AG04449 (cell line): ENCODE measurements around the gene LPP.

Source experiments
- CTCF ChIA-PET: fragments of 350-600 bp; formaldehyde crosslinking; extraction: SDS; loops from one replicate; lab custom pipeline; 2021; ENCODE audit warnings: antibody characterized with exemption; lab: Yijun Ruan, JAX
- POLR2A ChIA-PET: fragments of 400-600, 350-600 bp; formaldehyde crosslinking; extraction: SDS; loops from one replicate; lab custom pipeline; 2020; ENCODE audit warnings: antibody characterized with exemption, inconsistent platforms; lab: Yijun Ruan, JAX
- DNase-seq: peaks from one replicate; pipeline ENCODE4 v3.0.0-alpha.2; 2010; ENCODE audit warnings: low read depth, low spot score
- H3K4me3 ChIP-seq: 2 replicates; pipeline ENCODE4 v1.5.1; 2011; ENCODE audit warnings: low read depth, mild to moderate bottlenecking, control low read depth, low read length
- TF ChIP-seq, protein P1 (sequence below): IDR thresholded peaks from one replicate; pipeline ENCODE4 v1.5.1; 2011; ENCODE audit warnings: mild to moderate bottlenecking, moderate library complexity, low read length, control low read depth, inconsistent platforms; ENCODE audit not compliant: insufficient read depth; ENCODE audit errors: missing control alignments

Gene LPP

DNA sequence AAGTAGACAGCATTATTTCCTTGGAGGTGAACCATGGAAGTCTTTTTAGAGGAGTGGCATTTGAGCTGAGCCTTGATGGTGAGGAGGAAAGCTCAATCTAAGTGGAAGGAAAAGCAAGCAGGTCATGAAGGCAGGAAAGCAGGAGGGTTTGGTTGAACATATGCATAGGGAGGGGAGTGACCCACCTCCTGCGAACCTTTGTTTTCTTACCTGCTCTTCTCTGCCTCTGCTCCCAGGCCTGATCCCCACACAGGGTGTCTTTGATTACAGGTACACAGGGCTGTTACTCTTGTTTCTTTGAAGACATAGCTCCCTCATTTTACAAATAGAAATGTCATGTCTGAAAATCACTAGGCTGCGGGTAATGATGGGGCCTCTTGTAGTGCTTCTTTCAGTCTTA is 769.7 kb downstream of the LPP start:
- DNase-seq = no peak
- ChIA-PET CTCF (no interaction called here), POLR2A (no interaction called here)
- TF ChIP-seq, protein P1, sequence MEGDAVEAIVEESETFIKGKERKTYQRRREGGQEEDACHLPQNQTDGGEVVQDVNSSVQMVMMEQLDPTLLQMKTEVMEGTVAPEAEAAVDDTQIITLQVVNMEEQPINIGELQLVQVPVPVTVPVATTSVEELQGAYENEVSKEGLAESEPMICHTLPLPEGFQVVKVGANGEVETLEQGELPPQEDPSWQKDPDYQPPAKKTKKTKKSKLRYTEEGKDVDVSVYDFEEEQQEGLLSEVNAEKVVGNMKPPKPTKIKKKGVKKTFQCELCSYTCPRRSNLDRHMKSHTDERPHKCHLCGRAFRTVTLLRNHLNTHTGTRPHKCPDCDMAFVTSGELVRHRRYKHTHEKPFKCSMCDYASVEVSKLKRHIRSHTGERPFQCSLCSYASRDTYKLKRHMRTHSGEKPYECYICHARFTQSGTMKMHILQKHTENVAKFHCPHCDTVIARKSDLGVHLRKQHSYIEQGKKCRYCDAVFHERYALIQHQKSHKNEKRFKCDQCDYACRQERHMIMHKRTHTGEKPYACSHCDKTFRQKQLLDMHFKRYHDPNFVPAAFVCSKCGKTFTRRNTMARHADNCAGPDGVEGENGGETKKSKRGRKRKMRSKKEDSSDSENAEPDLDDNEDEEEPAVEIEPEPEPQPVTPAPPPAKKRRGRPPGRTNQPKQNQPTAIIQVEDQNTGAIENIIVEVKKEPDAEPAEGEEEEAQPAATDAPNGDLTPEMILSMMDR = no peak
- no peak overlapping the region for H3K4me3 ChIP-seq

DNA sequence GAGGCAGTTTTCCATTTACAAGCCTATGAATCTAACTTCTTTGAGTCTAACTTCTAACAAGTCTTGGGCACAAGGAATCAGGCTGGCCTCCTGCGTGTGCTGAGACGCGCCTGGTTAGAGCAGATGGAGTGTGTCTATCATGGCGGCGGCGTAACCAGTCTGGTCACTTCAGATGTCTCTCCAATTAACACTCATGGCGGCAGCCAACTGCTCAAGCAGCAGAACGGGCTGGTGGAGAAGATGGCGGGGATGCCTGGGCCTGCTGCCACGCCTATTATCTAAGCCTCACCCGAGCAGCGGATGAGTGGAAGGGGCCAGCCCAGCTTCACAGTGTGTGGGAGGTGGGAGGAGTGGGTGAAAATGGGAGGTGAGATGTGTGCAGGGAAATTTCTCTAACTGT is 771.4 kb downstream of the LPP start:
- no peak for DNase-seq
- ChIA-PET CTCF (interaction anchor here (0.7 kb wide), 1 partner anchor 10 kb away, joined by 4 read pairs; no protein-coding TSS in a partner anchor), POLR2A (no interaction called here)
- no peak overlapping the region for H3K4me3 ChIP-seq
- TF ChIP-seq, protein P1 = no peak

DNA sequence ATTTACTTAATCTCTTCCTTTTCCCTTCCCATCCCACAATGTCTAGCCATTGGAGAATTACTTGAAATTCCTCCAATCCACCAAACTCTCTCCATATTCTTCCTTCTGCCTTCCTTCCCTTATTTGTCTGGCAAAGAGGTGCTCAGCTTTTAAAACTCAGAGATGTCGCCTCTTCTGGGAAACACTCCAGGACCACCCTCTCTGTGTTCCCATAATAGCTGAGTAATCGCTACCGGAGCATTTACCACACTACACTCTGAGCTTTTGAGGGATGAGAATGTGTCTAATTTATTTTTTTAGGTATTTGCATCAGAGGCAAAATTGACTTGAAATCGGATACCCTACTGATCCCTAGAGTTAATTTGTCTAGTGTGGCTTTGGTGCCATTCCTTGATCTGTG is 772.2 kb downstream of the LPP start:
- POLR2A ChIA-PET = no interaction called here
- TF ChIP-seq, protein P1 = no peak
- no peak for DNase-seq
- H3K4me3 ChIP-seq = no peak overlapping the region
- CTCF ChIA-PET = interaction anchor here (0.7 to 2.0 kb wide), 2 partner anchors 10 to 11 kb away, joined by 4 to 8 read pairs; no protein-coding TSS in a partner anchor

DNA sequence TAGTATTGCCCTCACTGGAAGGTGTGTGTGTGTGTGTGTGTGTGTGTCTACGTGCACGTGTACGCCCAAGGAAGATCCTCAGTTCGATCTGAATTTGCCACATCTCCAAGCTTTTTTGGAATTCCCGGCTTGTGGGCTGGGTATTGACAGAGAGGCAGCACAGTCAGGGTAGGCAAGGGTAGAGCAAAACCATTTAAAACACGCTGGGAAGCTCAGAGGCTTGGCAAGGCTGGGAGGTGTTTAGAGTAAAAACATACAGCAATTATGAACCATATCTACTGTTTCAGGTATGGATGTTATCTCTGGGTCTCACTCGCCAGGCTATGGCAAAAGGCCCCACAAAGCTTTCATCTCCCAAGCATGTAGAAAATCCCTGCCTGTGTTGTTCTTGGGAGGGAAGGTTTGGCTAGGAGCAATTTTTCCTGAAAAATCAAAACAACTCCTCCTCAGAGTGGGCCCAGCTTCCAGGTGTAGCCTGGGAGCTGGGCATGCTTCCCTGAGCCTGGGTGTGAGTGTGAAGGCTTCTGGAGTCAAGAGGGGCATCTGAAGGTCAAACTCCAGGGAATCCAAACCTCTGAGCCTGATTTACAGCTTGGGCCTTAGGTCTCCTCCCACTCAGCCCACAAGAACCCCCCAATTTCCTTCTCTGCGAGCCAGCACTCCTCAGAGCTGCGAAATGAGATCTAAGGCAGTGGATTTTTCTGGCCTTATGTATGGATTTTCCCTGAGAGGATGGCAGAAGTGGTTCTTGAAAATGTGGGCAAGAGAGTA is 773.0 kb downstream of the LPP start:
- ChIA-PET POLR2A (no interaction called here), CTCF (interaction anchor here (2.0 kb wide), 1 partner anchor 9 kb away, joined by 8 read pairs; no protein-coding TSS in a partner anchor)
- no peak for DNase-seq
- TF ChIP-seq, protein P1 = no peak
- no peak overlapping the region for H3K4me3 ChIP-seq

DNA sequence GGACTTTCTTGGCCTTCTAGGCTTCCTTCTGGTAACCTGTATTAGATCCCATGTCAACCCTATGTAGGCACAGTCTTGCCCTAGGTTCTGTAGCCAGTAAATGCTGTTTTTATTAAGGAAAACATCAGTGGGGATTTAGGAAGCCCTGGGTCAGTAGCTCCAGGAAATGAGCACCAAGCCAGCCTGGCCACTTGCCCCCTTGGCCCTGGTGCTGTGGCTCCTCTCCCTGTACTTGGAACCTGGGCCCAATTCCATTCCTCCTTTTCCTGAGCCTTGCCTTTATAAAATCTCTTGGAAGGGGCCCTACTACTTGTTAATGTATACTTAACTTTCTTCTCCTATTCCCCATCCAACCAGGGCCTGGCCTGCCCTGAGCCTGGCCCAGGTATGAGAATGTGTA is 774.0 kb downstream of the LPP start:
- POLR2A ChIA-PET = no interaction called here
- DNase-seq = no peak
- no peak overlapping the region for H3K4me3 ChIP-seq
- CTCF ChIA-PET = interaction anchor here (1.5 kb wide), 1 partner anchor 10 kb away, joined by 3 read pairs; no protein-coding TSS in a partner anchor
- TF ChIP-seq, protein P1 = no peak

DNA sequence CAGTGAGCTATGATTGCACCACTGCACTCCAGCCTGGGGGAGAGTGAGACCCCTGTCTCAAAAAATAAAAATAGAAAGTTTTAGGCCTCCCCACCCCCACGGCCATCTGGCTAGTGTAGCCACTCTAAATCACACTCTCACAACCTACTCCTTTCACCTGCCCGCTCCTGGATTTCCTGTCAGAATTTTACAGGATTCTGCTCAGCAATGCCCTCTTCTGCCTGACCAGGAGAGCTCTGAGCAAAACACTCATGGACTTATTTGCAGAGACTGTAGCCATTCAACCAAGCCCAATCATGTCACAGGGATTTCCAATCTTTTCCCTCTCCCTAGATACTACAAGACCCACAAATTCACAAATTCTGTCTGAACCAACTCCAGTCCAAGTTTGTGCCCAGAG is 775.2 kb downstream of the LPP start:
- CTCF ChIA-PET = interaction anchor here (0.6 to 1.5 kb wide), 3 partner anchors 8 to 691 kb away, joined by 3 read pairs; no protein-coding TSS in a partner anchor
- TF ChIP-seq, protein P1 = no peak
- DNase-seq = no peak
- H3K4me3 ChIP-seq = no peak overlapping the region
- POLR2A ChIA-PET = no interaction called here
